Upper lobe of left lung (tissue), 4 donors: ENCODE data around the gene SWT1.

ENCODE experiments used
- EP300 ChIP-seq, 4 donors: sonication (generic); formaldehyde crosslinking; IDR thresholded peaks; one replicate each; pipeline ENCODE4 v1.5.1; 2017; ENCODE audit warnings: antibody characterized with exemption in 4 of 4, control low read depth in 2 of 4
- POLR2A ChIP-seq, 4 donors: fragments of 450-650 bp; IDR thresholded peaks; one replicate each; pipeline ENCODE4 v1.5.1; 2016 to 2017; ENCODE audit warnings: antibody characterized with exemption in 4 of 4, mild to moderate bottlenecking in 2 of 4
- POLR2AphosphoS5 ChIP-seq, 2 donors: sonication (generic); formaldehyde crosslinking; IDR thresholded peaks; one replicate each; pipeline ENCODE4 v1.5.1; 2017; ENCODE audit warnings: antibody characterized with exemption in 2 of 2
- TF ChIP-seq, protein P1 (sequence below), 6 experiments: fragments of 450-650 bp in 4 of 6; fragments of 200-600 bp in 2 of 6; sonication (generic) in 2 of 6; IDR thresholded peaks; one replicate each; pipeline ENCODE4 v1.5.1; 2016 to 2019; ENCODE audit warnings: antibody characterized with exemption in 6 of 6

DNA sequence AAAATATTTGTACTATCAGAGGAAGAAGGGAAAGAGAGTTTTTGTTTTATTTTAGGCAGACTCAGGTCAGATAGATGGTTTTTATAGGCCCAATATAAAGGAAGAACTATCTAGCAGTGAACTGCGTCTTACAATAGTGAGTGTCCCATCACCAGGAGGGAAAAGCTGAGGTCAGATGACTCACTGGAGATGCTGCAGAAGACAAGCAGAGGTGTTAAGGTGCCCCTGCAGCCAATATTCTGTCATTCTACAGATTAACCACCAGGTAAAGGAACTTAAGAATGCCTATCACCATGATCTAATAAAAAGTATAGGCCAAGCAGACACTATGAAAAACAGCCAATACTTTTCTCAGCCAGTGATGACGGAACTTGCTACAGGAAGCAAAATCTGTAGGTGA, 130.5 kb downstream of the SWT1 start:
- TF ChIP-seq, protein P1, sequence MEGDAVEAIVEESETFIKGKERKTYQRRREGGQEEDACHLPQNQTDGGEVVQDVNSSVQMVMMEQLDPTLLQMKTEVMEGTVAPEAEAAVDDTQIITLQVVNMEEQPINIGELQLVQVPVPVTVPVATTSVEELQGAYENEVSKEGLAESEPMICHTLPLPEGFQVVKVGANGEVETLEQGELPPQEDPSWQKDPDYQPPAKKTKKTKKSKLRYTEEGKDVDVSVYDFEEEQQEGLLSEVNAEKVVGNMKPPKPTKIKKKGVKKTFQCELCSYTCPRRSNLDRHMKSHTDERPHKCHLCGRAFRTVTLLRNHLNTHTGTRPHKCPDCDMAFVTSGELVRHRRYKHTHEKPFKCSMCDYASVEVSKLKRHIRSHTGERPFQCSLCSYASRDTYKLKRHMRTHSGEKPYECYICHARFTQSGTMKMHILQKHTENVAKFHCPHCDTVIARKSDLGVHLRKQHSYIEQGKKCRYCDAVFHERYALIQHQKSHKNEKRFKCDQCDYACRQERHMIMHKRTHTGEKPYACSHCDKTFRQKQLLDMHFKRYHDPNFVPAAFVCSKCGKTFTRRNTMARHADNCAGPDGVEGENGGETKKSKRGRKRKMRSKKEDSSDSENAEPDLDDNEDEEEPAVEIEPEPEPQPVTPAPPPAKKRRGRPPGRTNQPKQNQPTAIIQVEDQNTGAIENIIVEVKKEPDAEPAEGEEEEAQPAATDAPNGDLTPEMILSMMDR (IDR thresholded peaks at IDR 0.05), result no peak
- TF ChIP-seq POLR2A (IDR thresholded peaks at IDR 0.05) (no peak), POLR2AphosphoS5 (IDR thresholded peaks at IDR 0.05) (no peak), EP300 (IDR thresholded peaks at IDR 0.05) (no peak)
